Smooth muscle cell of the brain vasculature (primary cell): ENCODE results near the gene ZDBF2.
A peak's percentile ranks its signal among the peaks of the same experiment; 100 is the strongest.
"Not testable (repeated sequence)": the region's sequence is repeated elsewhere in the genome, so short reads cannot be mapped to it uniquely, and the experiment has no call there.

ENCODE experiments used
- DNase-seq: peaks from one replicate; pipeline ENCODE4 v3.0.0-alpha.2; 2012; ENCODE audit warnings: low read depth, low spot score

Gene ZDBF2

DNA sequence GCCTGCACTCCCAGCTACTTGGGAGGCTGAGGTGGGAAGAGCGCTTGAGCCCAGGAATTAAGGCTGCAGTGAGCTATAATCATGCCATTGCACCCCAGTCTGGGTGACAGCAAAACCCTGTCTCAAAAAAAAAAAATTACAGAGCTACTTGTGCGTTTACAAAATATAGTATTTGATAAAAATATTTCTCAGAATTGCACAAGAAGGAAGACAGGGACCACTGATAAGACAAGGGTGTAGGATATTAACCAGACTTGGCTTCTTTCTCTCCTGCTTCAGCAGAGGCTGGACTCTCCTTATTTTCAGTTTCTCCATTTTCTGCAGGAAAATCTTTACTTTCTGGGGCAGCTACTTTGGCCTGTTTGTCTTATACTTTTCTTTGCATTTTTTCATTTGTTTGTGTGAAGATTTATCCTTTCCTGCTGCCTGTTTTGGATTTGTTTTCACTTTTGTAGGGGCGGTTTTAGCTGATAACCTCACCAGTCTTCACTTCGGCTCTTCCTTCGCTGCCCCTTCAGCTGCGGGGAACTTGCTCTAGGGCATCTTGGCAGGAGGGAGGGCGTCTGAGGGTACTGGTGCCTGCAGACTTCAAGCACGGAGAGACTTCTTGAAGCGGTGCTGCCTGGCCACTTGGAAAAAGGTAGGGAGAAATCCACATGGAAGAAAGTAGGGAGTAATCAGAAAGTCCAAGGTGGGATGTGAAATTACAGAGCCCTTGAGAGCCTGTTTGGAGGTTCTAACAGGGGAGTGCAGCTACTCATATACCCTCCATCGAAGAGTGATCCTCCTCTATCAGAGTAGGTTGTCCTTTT is 14.9 kb upstream of the ZDBF2 start:
- DNase-seq = no peak

DNA sequence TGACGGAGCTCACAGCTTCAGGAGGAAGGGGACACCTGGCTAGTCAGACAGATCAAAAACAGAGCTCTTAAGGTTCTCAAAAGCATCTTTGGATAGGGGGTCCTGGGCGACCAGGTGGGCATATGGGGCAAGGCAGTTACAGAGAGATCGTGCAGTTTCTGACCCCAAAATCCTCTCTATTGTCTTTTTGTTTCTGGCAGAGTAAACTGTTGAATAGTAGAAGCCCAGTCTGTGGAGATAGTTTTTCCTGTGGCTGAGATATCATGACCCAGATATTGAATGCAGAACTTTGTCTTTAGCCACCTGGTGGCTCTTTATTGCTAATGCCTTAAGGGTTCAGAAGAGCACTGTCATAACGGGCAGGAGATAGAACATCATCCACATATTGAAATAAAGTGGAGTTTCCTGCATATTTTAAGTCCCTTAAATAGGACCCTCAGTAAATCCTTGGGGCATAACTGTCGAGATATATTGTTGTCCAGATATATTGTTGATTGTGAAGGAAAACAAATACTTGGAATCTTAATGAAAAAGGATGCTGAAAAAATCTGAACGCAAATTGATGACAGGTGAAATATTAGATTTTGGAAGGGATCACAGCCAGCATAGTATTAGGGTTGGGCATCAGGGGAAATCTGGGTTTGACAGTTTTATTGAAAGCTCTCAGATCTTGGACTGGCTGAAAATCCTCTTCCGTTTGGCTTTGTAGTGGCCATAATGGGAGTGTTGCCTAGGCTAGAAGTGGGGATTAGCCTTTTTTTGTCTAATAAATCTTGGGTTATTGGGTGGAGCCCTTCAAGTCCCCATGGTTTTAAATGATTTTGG is 14.1 kb upstream of the ZDBF2 start:
- peak; percentile 9 for DNase-seq

DNA sequence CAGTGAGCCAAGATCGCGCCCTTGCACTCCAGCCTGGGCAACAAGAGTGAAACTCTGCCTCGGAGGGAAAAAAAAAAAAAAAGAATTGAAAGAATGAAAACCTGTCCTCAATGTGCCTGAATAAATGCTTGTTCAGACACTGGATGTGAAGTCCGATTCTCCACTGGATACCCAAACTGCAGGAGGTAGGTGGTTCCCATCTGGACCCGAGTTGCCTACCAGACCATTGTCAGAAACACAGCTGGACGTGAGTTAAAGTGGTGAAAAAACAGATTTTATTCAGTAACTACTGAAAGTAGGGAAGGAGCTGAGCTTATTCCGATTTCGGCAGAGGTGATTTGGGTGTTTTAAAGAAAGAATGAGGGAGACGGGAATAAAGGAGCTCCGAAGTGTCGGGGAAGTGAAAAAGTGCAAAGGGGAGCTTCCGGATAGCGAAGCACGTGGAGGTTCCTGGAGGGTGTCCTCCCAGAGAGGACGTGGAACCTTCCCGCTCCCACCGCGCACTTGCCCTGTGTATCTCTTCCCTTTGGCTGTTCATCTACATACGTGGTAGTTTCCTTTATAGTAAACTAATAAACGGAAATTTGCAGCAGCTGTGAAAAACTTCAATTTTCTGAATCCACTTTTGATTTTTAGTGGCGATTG is 10.4 kb upstream of the ZDBF2 start:
- DNase-seq = no peak

DNA sequence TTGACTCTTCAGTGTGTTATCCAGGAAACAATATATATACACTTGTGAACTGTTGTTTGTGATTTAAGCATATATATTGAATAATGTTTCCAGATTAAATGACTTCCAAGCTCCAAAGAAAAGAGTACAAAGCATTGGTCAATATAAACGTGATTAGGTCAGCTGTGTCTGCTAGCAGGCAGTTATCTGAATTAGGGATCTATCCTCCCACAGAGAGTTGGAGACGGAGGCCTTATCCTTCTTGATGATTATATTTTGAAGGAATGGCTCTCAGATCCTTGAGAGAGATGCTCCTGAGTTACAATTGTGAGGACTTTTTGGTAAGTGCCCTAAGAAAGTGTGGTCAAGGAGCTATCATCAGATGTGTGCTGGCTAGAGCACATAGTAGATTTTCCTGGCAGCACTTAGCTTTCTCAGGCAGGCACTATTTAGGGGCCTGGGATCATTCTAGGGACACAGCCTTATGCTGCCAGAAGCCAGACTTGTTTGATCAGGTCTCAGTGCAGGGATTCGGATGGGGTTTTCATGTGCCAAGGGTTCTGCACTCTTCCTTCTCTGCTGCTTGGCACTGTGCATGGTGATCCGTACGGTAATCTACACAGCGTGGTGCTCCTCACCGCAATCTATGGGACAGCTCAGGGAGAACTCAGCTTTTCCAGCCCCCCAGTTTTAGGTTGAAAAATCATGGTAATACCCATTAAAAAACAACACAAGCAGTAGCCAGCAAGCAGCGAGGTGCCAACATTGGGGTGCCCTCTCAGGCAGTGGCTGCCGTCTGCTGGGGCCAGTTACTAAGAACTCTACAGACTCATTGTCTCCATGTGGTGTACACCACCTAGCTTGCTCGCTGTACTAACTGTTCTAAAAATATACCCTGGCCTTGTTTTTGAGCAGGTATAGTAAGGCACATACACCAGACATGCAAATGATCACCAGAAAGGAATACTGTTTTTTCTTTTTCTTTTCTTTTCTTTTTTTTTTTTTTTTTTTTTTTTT is 8.0 kb upstream of the ZDBF2 start:
- no peak for DNase-seq

DNA sequence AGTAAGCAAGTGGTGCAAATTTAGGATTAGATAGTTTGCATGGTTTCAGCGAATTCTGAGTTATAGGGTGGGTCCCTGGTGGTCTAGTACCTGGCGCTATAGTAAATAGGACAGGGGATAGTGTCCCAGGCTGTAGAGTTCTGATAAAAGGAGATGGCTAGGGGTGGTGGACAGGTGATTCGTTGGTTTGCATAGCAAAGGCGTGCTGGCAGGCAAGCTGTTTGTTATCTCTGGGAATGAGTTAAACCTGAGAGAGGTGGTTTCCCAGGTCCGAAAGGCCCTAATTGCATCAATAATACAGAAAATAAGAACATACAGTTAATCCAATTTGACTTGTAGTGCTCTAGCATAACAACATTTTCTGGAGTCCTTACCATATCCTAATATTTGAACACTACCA is 6.9 kb upstream of the ZDBF2 start:
- no peak for DNase-seq

DNA sequence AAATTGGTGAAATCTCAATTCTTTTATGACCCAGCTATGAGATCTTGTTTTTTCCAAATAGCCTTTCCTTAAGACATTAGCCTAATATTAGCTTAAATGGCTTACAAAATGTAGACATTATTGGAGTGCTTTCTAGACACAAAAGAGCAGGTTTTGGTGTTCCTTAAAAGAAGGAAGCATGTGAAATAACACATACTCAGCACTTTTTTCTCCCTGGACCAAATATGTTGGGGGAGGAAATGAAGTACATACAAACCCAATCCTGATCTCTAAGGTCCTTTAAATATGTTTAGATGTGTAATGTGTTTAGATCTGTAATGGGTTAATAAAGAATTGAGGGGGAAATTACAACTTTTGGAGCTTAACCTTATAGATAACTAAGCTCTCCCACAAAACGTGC is 3.4 kb upstream of the ZDBF2 start:
- DNase-seq = no peak

DNA sequence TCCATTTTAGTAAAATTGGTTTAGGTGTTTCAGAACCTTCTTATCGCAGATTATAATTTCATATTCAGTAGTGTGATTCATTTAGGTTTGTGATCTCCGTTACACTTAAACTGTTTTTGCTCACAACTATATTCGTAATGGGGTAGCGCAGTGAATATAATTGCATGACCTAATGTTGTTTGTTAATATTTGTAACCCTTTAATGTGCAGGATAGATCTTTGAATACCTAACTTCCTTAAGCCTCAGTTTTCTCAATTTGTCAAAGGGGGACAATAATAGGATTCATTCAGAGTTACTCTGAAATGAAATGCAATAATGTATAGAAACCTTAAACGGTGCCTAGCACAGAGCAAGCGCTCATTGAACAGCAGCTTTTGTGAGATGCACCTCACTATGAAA is 558 bp upstream of the ZDBF2 start:
- DNase-seq = no peak

DNA sequence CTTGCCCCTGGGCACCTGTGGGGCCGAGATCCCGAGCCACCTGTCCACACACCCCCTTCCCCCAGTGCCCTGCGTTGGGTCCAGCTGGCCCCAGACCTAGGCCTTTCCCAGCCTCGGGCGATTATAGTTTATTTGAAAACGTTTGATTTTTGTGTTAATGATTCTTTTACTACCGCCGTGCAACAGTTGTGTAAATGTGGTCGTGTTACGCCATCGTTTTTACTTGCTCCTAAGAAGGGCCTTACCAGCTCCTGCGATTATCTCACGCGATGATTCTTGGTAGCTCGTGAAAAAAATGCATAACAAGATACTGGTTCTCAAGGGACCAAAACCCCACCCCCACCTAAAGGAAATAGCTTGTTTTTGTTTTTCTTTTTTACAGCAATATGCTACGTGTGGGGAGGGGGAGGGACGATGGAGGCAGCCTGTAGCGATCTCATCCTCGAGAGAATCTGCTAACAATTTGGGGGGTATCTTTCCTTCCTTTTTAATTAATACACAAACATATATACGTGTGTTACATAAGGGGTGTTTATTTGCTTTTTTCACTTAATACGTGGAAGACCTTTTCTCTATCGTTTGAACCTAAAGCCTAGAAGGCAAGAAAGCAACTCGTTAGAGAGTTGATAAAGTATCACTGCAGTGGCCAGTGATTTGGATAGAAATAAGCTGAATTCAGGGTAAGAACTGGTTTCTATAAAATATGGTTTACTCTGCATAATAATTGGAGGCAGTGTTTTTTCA is 1.0 kb downstream of the ZDBF2 start:
- no peak for DNase-seq

DNA sequence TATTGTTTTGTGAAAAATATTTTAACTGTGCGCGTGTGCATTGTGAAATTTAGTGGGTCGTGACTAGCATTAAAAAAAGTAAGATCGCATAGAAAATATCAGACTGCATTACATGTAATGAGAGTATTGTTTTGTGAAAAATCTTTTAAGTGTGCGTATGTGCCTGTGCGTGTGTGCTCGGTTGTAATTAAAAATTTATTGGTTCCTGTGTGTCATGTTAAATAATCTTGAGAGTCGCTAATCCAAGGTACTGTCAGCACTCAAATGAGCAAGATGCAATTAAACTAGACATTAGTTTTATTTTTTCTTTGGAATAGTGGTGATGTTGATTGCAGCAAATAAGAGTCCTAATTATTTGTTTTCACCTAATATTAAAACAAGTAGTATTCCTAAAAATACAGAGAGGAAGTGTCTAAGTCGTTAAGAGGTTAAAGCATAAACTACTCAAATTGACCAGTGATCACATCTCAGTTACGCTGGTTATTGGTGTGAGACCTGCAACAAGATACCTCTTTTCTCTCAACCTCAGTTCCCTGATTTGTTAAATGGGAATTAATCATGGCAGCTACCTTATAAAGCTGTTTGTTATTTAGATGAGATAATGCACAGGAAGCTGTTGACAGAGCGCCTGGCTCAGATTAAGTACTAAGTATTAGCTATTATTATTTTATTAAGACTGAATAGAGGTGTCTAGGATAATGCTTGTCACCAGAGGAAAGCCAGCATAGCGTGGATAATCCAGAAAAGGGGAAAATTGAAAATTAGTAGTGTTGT is 1.9 kb downstream of the ZDBF2 start:
- DNase-seq = no peak

DNA sequence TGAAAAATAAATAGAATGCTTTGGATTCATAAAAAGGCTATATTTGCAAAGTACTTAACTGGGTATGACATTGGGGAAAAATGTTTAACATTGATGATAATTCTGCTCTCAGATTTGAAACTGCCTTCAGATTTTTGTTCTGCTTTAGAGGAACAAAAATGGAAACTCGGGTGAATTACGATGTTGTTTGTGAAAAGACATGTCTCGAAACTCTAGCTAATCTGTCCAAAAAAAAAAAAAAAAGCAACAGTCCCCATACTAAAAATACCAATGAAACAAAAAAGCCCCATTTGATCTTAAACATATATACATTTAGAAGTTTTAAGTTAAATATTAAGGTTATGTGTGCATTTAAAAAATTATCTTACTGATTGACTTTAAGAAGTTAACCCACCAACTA is 3.0 kb downstream of the ZDBF2 start:
- no peak for DNase-seq

DNA sequence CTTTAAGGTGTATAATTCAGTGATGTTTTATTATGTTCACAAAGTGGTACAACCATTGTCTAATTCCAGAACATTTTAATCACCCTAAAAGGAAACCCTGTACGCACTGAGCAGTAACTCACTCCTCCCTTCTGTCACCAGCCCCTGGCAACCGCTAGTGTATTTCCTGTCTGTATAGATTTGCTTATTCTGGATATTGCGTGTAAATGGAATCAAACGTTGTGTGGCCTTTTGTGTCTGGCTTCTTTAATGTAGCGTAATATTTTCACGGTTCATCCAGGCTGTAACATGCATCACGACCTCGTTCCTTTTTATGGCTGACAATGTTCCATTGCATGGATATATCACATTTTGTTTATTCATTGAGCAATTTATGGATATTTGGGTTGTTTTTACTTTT is 8.3 kb downstream of the ZDBF2 start:
- DNase-seq = no peak

DNA sequence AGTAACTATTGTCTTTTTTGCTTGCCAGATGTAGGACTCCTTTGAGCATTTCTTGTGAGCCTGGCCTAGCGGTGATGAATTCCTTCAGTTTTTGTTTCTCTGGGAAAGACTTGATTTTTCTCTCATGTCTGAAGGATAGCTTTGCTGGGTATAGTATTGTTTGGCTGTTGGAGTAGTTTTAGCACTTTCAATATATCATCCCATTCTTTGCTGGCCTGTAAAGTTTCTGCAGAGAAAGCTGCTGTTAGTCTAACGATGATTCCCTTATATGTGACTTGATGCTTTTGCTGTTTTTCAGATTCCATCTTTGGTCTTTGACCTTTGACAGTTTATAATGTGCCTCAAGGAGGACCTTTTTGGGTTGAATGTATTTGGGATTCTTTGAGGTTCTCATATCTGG is 12.7 kb downstream of the ZDBF2 start:
- DNase-seq = no peak

DNA sequence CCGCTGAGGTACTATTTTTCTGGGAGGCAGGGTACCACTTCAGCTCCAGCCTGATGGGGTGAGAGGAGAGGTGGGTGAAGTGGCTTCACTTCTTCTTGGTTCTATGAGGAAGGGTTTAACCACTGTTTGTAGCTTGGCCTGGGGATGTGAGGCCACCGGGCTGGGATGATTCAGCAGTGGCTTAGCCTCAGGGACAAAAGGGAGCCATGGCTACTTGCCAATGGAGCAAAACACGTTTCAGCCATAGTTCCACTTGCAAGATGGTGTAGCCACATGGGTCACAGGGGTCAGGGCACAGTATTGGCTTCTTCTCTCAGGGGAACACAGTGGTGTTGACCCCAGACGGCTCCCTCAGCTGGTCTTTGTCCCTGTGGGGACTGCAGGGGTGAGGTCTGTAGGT is 14.9 kb downstream of the ZDBF2 start:
- no peak for DNase-seq

DNA sequence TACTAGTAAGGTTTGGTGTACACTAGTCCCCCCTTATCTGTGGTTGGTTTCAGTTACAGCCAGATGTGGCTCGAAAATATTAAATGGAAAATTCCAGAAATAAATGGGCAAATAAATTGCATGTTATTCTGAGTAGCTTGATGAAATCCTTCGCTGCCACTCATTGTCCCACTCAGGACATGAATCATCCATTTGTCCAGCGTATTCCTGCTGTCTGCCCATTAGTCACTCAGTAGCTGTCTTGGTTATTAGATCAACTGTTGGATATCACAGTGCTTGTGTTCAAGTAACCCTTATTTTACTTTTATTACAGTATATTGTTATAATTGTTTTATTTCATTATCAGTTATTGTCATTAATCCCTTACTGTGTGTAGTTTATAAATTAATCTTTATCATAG is 21.7 kb downstream of the ZDBF2 start:
- no peak for DNase-seq

DNA sequence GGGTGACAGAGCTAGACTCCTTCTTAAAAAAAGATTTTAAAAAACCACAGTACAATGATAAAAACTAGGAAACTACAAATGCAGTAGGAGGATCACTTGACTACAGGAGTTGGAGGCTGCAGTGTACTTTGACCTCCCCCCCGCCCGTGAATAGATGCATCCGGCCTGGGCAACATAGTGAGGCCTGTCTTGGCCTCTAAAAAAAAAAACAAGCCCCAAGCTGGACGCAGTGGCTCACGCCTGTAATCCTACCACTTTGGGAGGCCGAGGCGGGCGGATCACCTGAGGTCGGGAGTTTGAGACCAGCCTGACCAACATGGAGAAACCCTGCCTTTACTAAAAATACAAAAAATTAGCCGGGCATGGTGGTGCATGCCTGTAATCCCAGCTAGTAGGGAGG is 25.1 kb downstream of the ZDBF2 start:
- DNase-seq = not testable (repeated sequence)

DNA sequence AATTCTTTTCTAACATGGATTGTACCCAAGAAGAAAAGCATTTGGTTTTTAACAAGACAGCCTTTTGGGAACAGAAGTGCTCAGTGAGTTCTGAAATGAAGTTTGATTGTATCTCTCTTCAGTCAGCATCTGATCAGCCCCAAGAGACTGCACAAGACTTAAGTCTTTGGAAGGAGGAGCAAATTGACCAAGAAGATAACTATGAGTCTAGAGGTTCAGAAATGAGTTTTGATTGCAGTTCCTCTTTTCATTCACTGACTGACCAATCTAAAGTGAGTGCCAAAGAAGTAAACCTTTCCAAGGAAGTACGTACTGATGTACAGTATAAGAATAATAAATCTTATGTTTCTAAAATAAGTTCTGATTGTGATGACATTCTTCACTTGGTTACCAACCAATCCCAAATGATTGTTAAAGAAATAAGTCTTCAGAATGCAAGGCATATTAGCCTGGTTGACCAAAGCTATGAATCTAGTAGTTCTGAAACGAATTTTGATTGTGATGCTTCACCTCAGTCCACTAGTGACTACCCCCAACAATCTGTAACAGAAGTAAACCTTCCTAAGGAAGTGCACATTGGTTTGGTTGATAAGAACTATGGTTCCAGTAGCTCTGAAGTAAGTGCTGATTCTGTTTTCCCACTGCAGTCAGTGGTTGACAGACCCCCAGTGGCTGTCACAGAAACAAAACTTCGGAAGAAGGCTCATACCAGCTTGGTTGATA is 31.2 kb downstream of the ZDBF2 start:
- DNase-seq = no peak

DNA sequence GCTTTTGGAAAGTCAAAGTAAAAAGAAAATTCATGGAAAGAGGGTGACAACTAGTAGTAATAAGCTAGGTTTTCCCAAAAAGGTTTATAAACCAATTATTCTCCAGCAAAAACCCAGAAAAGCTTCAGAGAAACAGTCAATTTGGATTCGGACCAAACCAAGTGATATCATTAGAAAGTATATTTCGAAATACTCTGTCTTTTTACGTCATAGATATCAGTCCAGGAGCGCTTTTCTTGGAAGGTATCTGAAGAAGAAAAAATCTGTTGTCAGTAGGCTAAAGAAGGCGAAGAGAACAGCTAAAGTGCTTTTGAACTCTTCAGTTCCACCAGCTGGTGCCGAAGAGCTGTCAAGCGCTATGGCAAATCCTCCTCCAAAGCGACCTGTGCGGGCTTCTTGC is 36.6 kb downstream of the ZDBF2 start:
- DNase-seq = no peak

DNA sequence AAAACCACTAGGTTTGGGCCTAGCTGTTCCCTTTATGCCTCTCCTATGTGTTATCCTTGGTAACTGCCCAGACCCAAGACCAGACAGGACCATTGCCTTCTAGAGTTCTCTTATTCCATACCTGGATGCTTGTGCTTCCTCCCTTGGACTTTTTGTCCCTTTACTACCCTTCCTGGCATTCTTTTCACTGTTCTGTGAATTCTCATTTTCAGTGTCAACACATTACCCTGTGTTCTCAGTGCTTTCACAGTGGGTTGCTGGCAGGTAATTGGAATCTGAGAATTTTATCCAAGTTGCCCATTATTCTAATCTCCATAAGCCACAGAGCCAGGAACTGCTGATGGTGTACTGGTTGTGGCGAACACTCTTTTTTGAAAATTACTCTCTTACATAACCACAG is 41.7 kb downstream of the ZDBF2 start:
- DNase-seq = no peak

DNA sequence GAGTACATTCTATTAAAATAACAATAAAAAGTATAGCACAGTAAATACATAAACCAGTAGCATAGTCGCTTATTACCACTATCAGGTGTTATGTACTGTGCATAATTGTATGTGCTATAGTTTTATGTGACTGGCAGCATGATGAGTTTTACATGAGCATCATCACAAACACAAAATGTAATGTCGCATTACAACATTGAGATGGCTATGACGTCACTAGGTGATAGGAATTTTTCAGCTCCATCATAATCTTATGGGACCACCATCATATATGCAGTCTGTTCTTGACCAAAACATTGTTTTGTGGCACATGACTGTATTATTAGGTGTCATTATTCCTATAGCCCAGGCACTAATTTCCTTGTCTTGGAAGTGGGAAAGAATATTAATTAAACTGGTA is 48.6 kb downstream of the ZDBF2 start:
- DNase-seq = no peak
